ENCODE results near the gene MTG1. TPM values are rescaled to one million over a fixed set of nuclear protein-coding genes. Genes with fewer than 3 reads are reported as not detected.
"Not testable (repeated sequence)": the region's sequence is repeated elsewhere in the genome, so short reads cannot be mapped to it uniquely, and the experiment has no call there.

MTG1 gene
- total RNA-seq, 2 donors from 2014 or later, result 38.9 to 58.8 TPM

DNA sequence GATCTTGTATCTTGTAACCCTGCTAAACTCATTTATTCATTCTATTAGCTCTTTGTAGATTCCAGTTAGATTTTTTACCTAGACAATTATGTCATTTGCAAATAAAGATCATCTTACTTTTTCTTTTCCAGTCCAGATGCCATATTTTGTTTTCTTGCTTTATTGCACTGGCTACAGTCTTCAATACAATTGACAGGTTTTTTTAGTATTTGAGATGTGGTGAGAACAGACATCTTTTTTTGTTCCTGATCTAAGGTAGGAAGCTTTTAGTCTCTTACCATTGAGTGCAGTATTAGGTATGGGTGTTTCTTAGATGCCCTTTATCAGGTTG is 18.4 kb downstream of the MTG1 start:
- Mint-ChIP-seq H3K4me1 (peaks cover 14% of the 10 kb centered on the region), H3K9me3 (peaks cover 6% of the 10 kb centered on the region), H3K36me3 (ENCODE audit: low read depth) (peaks cover 90% of the 10 kb centered on the region), H3K27ac (no peak overlapping the region), H3K4me3 (no peak overlapping the region), H3K27me3 (no peaks in the 10 kb centered on the region)
- ATAC-seq (replicated peaks), result no peak

GRCh38 chr10:133414401-133414800 is 20.4 kb downstream of the MTG1 start:
- H3K36me3 Mint-ChIP-seq (ENCODE audit: low read depth), result peaks cover 83% of the 10 kb centered on the region
- not testable (repeated sequence) for H3K4me1 Mint-ChIP-seq; H3K9me3 Mint-ChIP-seq; H3K27me3 Mint-ChIP-seq; ATAC-seq (replicated peaks); H3K27ac Mint-ChIP-seq; H3K4me3 Mint-ChIP-seq

DNA sequence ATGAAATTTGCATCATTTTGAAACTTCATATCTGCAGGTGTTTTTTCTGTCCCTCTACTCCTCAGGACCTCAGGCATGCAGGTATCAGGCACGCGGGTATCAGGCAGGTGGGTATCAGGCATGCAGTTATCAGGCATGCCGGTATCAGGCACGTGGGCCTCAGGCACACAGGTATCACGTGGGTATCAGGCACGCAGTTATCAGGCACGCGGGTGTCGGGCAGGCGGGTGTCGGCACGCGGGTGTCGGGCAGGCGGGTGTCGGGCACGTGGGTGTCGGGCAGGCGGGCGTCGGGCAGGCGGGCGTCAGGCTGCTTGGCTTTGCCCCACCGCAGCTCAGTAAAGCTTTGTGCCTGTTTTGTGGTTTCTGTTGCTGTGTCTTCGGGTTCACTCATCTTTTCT is 21.8 kb downstream of the MTG1 start:
- Mint-ChIP-seq H3K9me3 (peaks cover 6% of the 10 kb centered on the region), H3K36me3 (ENCODE audit: low read depth) (peaks cover 81% of the 10 kb centered on the region), H3K27ac (no peak overlapping the region), H3K27me3 (no peaks in the 10 kb centered on the region), H3K4me3 (no peak overlapping the region), H3K4me1 (peaks cover 8% of the 10 kb centered on the region)
- ATAC-seq (replicated peaks), result no peak

DNA sequence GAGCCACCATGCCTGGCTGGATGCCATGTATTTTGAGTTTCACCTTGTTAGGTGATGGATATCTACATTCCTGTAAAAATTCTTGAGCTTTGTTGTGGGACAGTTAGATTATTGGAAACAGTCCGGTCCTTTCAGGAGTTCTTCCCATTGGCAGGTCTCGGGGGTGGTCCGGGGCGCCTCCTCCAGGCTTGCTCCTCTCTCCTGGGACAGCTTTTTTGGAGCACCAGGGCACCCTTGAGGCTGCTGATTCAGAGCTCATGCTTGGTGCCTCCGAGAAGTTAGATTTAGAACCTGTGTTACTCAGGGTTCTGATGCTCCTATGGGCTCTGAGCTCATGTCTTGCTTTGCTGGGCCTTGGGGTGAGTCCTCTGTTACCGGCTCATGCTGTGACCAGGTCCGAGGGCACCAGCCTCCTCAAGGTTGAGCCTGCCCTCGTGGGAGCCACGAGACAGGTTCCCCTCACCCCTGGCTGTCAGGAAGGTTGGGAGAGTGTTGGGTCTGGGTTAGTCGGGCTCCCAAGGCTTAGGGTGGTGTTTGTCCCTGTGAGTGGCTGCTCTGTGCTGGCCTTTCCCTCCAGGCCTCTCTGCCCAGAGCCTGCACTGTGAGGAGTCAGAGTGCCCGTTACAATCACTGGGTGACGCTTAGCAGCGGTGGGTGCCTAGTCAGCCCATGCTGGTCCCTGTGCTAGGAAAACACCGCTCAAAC is 24.5 kb downstream of the MTG1 start:
- ATAC-seq (replicated peaks), result no peak
- peaks cover 63% of the 10 kb centered on the region for H3K36me3 Mint-ChIP-seq (ENCODE audit: low read depth)
- H3K4me1 Mint-ChIP-seq, result peaks cover 8% of the 10 kb centered on the region
- H3K4me3 Mint-ChIP-seq, result no peak overlapping the region
- H3K27me3 Mint-ChIP-seq, result no peaks in the 10 kb centered on the region
- H3K27ac Mint-ChIP-seq, result no peak overlapping the region
- H3K9me3 Mint-ChIP-seq, result no peaks in the 10 kb centered on the region

DNA sequence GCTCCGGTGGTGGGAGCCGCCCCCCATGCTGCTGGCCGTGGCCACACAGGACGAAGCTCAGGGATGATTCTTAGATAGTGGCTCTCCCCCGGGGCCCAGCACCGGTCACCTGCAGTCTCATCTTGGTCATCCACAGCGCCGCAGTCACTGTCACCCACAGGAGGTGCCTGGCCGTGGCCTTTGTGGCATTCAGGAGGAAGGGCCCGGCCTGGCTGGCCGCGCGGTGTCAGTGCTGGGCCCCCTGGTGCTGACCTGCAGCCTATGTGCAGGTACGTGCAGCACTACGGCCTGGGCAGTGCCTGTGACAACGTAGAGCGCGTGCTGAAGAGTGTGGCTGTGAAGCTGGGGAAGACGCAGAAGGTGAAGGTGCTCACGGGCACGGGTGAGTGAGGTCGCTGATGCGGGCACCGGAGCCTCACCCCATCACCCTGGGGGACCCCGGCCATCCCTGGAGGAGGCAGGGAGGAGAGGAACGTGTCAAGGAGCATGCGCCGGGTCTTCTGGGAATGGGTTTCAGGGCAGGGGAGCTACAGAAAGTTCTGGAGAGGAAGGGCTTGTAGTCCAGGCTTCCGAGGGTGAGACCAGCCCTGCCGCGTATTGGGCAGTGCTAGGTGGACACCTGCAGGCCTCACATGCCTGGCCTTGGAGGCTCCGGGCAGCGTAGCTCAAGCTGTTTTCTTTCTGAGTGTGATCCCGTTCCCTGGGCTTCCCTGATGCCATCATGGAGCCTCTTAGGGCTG is 25.4 kb downstream of the MTG1 start:
- H3K27ac Mint-ChIP-seq, result no peak overlapping the region
- peaks cover 55% of the 10 kb centered on the region for H3K36me3 Mint-ChIP-seq (ENCODE audit: low read depth)
- H3K27me3 Mint-ChIP-seq, result no peaks in the 10 kb centered on the region
- ATAC-seq (replicated peaks), result no peak
- no peaks in the 10 kb centered on the region for H3K9me3 Mint-ChIP-seq
- H3K4me1 Mint-ChIP-seq, result peaks cover 8% of the 10 kb centered on the region
- H3K4me3 Mint-ChIP-seq, result no peak overlapping the region

DNA sequence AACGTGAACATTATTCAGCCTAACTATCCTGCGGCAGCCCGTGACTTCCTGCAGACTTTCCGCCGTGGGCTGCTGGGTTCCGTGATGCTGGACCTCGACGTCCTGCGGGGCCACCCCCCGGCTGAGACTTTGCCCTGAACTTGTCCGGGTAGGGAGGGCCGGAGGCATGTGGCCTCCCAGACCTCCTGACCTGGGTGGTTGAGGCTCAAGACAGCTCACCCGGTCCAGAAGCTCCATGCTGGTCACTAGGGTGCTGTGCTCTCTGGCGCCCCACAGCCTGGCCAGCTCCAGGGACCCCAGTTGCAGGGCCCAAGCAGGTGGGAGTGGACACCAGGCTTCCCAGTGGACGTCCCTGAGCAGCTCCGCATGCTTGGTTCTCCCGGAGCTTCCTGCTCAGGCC is 26.1 kb downstream of the MTG1 start:
- Mint-ChIP-seq H3K27me3 (no peaks in the 10 kb centered on the region), H3K27ac (no peak overlapping the region), H3K36me3 (ENCODE audit: low read depth) (peaks cover 48% of the 10 kb centered on the region), H3K4me1 (peaks cover 8% of the 10 kb centered on the region), H3K4me3 (no peak overlapping the region), H3K9me3 (no peaks in the 10 kb centered on the region)
- no peak for ATAC-seq (replicated peaks)

DNA sequence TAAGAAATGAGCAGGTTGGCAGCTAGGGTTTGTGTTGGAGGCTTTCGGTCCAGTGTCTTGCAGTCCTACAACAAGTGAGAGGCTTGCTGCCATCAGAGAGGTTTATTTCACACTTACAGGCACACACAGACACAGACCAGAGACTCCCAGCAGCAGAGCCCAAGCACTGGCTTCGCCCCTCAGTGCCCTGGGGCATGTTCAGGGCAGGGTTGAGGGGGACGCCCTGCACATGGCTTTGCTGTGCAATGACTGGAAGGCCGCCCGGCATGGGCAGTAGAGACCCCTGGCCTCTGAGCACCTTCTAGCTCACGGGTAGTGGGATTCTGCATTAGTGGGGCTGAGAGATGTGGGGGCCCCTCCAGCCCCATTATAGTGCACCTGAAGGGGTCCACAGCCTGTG is 26.6 kb downstream of the MTG1 start:
- Mint-ChIP-seq H3K27me3 (no peaks in the 10 kb centered on the region), H3K4me3 (no peak overlapping the region), H3K27ac (no peak overlapping the region), H3K9me3 (no peaks in the 10 kb centered on the region), H3K4me1 (peaks cover 5% of the 10 kb centered on the region), H3K36me3 (ENCODE audit: low read depth) (peaks cover 43% of the 10 kb centered on the region)
- no peak for ATAC-seq (replicated peaks)

DNA sequence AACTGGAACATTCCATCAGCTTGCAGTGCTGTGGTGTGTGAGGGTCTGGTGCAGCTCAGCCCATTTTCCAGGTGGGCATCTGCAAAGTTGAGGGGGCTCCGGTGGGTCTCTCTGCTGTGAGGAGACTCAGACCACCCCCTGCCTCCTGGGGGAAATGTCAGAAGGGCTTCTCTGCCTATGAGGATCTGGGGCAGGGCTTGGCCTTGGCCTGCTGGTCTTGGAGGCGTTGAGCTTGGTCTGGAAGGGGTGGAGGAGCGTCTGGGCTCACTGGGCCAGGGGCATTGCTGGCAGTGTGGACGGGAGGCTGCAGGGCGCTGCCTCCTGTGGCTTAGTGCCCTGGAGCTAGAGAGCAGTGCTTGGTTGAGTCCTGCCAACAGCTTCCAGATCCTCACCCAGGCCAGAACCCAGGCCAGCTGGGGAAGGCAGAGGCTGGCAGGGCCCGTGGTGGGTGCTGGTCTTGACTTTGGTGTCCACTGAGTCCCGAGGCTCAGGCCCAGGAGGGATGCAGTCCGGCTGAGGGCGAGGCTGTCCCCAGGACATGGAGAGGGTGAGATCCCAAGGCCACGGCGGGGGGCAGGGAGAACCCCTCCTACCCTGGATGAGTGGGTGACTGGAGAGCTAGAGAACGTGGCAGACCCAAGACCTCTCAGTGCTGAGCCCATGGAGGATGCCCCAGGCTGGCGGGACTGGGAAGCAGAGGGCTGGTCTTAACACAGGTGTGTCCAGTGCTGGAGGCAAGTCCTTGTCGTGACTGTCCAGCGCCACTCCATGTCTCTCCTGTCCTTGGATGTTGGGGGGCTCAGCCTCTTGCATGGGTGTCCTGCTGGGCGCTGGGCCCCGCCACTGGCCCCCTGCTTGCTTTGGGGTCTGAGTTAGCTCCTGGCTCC is 27.6 kb downstream of the MTG1 start:
- H3K36me3 Mint-ChIP-seq (ENCODE audit: low read depth), result peaks cover 34% of the 10 kb centered on the region
- no peaks in the 10 kb centered on the region for H3K9me3 Mint-ChIP-seq
- ATAC-seq (replicated peaks), result no peak
- no peaks in the 10 kb centered on the region for H3K27me3 Mint-ChIP-seq
- peaks cover 3% of the 10 kb centered on the region for H3K4me1 Mint-ChIP-seq
- H3K27ac Mint-ChIP-seq, result no peak overlapping the region
- no peak overlapping the region for H3K4me3 Mint-ChIP-seq

DNA sequence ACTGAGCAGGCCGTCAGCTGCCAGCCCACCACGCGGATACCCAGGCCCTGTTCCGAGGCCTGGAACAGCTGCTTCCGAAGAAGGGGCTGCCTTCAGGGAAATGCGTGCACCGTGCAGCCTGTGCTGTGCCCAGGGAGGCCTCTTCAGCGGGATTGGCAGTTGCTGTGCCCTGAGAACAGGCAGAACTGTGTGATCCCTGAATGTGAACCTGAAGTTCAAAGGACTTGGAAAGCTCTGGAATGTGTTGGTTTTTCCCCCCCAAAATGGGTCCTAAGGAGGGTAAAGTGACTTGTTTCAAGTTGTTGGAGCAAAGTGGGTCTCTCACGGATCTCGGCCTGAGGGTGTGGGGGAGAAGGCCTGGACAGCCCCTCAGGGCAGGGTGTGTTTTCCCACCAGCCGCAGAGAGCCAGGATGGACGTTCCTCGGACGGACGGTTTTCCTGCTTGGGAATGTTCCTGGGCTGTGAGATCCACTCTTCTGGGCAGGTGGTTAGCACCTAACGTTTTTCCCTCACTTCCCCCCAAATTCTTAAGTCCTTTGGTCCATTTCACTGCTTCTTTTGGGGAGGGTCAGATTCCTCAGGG is 28.4 kb downstream of the MTG1 start:
- Mint-ChIP-seq H3K4me3 (peak overlapping the region; percentile 12), H3K4me1 (peaks cover 3% of the 10 kb centered on the region), H3K9me3 (no peaks in the 10 kb centered on the region), H3K27ac (no peak overlapping the region), H3K36me3 (ENCODE audit: low read depth) (peaks cover 34% of the 10 kb centered on the region), H3K27me3 (no peaks in the 10 kb centered on the region)
- no peak for ATAC-seq (replicated peaks)

DNA sequence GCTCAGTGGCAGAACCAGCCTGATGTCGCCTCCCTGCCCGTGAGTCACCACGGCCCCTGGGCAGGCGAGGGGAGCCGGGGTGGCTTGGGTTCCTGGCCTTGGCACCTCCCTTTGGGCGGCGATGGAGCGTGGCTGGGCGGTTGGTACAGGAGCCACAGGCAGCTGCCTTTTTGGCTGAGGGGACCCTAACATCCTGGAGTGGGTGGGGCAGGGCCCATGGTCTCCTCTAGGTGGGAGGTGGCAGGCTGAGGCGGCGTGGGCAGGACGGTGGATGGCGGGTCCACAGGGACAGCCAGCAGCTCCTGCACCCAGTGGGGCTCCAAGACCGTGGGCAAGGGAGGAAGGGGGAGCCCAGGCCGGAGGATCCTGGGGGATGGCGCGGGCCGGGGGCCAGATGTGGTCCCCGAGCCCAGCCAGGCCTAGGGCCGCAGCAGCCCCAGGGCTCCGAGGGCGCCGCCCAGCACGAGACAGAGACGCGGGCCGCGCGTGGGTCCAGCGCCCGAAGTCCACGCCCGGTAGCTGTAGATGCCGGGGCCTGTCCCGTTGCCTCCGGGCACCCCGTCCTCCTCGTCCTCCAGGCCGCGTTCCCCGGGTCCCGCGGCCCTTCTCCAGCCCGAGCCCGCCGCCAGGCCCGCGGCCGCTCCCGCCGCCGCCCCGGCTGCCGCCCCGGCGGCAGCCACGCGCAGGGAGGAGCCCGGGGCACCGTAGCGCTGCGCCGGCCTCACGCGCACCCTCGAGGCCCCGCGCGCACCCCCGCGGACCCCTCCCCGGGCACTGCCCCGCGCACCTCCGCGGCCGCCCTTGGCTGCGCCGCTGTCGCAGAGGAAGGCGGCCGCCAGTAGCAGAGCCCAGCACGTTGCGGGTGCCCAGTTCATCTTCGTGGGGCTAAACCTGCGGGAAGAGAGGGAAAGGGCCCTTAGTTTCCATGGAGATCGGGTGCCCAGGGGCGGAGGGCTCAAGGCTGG is 29.1 kb downstream of the MTG1 start:
- peaks cover 31% of the 10 kb centered on the region for H3K36me3 Mint-ChIP-seq (ENCODE audit: low read depth)
- no peak overlapping the region for H3K27ac Mint-ChIP-seq
- H3K4me1 Mint-ChIP-seq, result peaks cover 3% of the 10 kb centered on the region
- no peaks in the 10 kb centered on the region for H3K9me3 Mint-ChIP-seq
- peak; percentile 18 for ATAC-seq (replicated peaks)
- H3K4me3 Mint-ChIP-seq, result peak overlapping the region; percentile 12
- H3K27me3 Mint-ChIP-seq, result no peaks in the 10 kb centered on the region

DNA sequence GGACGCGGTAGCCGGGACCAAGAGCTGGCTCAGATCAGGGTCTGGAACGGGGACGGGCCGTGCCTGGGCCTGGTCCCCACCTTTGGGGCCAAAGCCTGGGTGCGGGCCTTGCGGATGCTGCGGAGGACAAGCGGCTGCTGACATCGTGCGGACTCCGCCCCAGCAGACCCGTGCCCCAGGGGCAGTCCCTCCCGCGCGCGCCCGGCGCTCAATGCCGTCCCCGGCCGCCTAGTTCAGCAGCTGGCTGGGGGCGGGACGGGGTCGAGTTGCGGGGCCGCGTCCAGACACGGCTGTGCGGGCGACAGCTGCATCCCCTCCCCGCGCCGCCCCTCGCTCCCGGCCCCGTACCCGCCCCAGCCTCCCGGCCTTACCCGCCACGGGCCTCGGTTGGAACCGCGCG is 30.1 kb downstream of the MTG1 start:
- peaks cover 23% of the 10 kb centered on the region for H3K36me3 Mint-ChIP-seq (ENCODE audit: low read depth)
- not testable (repeated sequence) for H3K27ac Mint-ChIP-seq; H3K4me1 Mint-ChIP-seq; ATAC-seq (replicated peaks); H3K9me3 Mint-ChIP-seq; H3K4me3 Mint-ChIP-seq; H3K27me3 Mint-ChIP-seq

- not testable (repeated sequence) for H3K27ac Mint-ChIP-seq; H3K4me1 Mint-ChIP-seq; H3K9me3 Mint-ChIP-seq; ATAC-seq (replicated peaks); H3K27me3 Mint-ChIP-seq; H3K4me3 Mint-ChIP-seq
- peaks cover 18% of the 10 kb centered on the region for H3K36me3 Mint-ChIP-seq (ENCODE audit: low read depth)
Measured at GRCh38 chr10:133424601-133425000, 30.6 kb downstream of the MTG1 start, which contains the start of gene SPRN. Gene SPRN (minus strand): TSS chr10:133424625. CDS start chr10:133423681, 944 bp downstream.

DNA sequence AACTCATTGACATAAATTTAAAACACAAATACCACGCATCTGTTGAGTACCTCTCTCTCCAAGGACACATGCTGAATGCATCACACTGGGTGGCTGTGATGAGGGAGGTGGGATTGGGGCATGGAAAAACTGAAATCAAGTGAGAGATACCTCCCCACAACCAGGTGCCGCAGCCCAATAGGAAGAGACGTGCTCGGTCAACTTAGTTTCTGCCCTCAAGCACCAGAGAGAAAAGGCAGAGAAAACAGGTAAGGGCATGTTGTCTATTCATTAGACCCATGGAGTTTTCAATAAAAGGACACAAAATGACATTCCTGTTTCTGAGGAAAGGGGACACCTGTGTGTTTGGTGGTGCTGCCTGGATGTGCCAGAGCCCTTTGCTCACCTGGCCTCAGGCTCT is 35.6 kb downstream of the MTG1 start:
- H3K27me3 Mint-ChIP-seq; H3K4me3 Mint-ChIP-seq; H3K36me3 Mint-ChIP-seq (ENCODE audit: low read depth); ATAC-seq (replicated peaks); H3K9me3 Mint-ChIP-seq; H3K4me1 Mint-ChIP-seq; H3K27ac Mint-ChIP-seq: not testable (repeated sequence)
